Stomach (tissue), 9 donors: ENCODE results near the gene RFX3. TPM values are rescaled to one million over a fixed set of nuclear protein-coding genes. Genes with fewer than 3 reads are reported as not detected.
A peak's percentile ranks its signal among the peaks of the same experiment; 100 is the strongest.

Source experiments
- DNase-seq, 2 donors: peaks; one replicate each; pipeline versions ENCODE4 v3.0.0 to v3.0.0-alpha.2; 2013 to 2019
- H3K27ac ChIP-seq, 5 donors: fragments of 200-600 bp in 4 of 5; sonication (generic) in 4 of 5; one replicate each; pipeline ENCODE4 v1.5.1; 2013 to 2019; ENCODE audit warnings: mild to moderate bottlenecking in 1 of 5, moderate library complexity in 1 of 5
- H3K27me3 ChIP-seq, 3 donors: fragments of 200-600 bp; sonication (generic); one replicate each; pipeline ENCODE4 v1.5.1; 2017 to 2019; ENCODE audit warnings: mixed run types in 1 of 3
- H3K36me3 ChIP-seq, 4 donors: fragments of 200-600 bp; sonication (generic); 1 replicate in 3 of 4; 2 replicates in 1 of 4; pipeline ENCODE4 v1.5.1; 2016 to 2019
- H3K4me1 ChIP-seq, 4 donors: fragments of 200-600 bp; sonication (generic); one replicate each; pipeline ENCODE4 v1.5.1; 2016 to 2019
- H3K4me3 ChIP-seq, 4 donors: fragments of 200-600 bp; sonication (generic) in 3 of 4; one replicate each; pipeline ENCODE4 v1.5.1; 2016 to 2019; ENCODE audit warnings: mild to moderate bottlenecking in 1 of 4
- H3K9me3 ChIP-seq, 4 donors: fragments of 200-600 bp; sonication (generic); one replicate each; pipeline ENCODE4 v1.5.1; 2016 to 2019
- EP300 ChIP-seq: sonication (generic); formaldehyde crosslinking; IDR thresholded peaks from one replicate; pipeline ENCODE4 v1.6.1; 2017; ENCODE audit warnings: antibody characterized with exemption
- POLR2A ChIP-seq, 4 donors: fragments of 450-650 bp; IDR thresholded peaks; one replicate each; pipeline ENCODE4 v1.6.1; 2016; ENCODE audit warnings: antibody characterized with exemption in 4 of 4, control low read depth in 2 of 4, mild to moderate bottlenecking in 1 of 4, moderate library complexity in 1 of 4
- POLR2AphosphoS5 ChIP-seq, 3 donors: sonication (generic); formaldehyde crosslinking; IDR thresholded peaks; one replicate each; pipeline ENCODE4 v1.6.1; 2016; ENCODE audit warnings: antibody characterized with exemption in 3 of 3
- WGBS, 5 donors: extraction: QIAGEN DNeasy Blood & Tissue Kit in 3 of 5; methylation state at CpG; one replicate each; pipeline versions ENCODE4 v1.1.5 to v1.1.7; 2013 to 2018; 5-methylcytosine and 5-hydroxymethylcytosine counted together
- intact Hi-C: fragments of 100-400 bp; cut with DNase I; formaldehyde crosslinking; loops from one replicate; pipeline ENCODE4 v1.15.1; 2023; ENCODE audit warnings: low total_unique reads
- polyA plus RNA-seq, 3 donors: library from polyadenylated mRNA; stranded (reverse); fragments of 200-250 nt; gene quantifications; one replicate each; pipeline ENCODE4 v1.2.3, GENCODE V29; 2013
- total RNA-seq, 5 donors: library from RNA; depleted of rRNA; stranded (reverse); fragments of >200 nt; gene quantifications; one replicate each; pipeline versions ENCODE4 v1.1.0 to v1.2.3, GENCODE V29; 2014 to 2016
- TF ChIP-seq, protein P1 (sequence below), 7 experiments: fragments of 450-650 bp in 4 of 7; fragments of 200-600 bp in 3 of 7; sonication (generic) in 3 of 7; IDR thresholded peaks; one replicate each; pipeline ENCODE4 v1.5.1; 2016 to 2019; ENCODE audit warnings: antibody characterized with exemption in 7 of 7, control low read depth in 2 of 7, mild to moderate bottlenecking in 1 of 7
- donor health status: healthy with polysubstance abuse.
- donor health status: Bipolar disorder and iron deficiency.
- donor health status: healthy.

The RFX3 gene
- total and polyA plus RNA-seq, 8 donors: 0.76 to 22.8 (median 6.1) TPM

DNA sequence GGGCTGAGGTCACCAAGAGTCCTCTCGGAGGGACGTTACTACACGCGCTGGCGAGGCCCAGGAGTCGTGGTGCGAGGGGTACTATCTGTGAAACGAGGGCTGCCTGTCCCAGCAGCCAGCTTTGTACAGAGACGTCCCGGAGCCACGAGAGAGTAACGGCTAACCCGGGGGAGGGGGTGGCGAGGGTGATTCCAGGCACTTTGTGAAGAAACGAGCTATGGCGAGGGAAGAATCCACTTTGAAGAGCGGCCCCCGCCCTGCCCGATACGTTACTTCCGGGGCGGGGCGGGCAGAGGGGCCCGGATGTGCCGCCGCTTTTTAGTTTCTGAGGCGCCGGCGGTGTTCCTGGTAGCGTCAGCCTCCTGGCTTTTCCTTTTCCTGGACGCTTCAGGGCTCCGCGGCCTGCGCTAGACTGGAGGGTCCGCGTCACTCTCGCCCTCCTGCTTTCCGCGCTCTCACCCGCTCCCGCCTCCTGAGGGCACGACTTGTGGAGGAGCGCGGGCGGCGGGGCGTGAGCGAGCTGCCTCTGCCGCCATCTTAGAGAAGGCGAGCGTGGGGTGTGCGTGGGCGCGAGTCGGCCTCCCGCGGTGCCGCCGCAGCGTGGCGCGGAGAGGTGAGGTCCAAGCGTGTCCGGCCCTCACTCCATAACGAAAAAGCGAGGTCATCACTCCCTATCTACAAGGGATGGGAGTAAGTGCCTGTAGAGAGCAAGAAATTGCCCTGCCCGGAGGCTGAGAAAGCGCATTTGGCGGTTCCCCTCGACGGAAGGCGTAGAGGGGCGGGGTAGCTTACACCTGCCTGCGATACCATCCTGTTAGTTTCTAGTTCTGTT, 580 bp upstream of the RFX3 start:
- peak; percentile 90 to 96 for DNase-seq
- H3K27ac ChIP-seq: peak overlapping the region; percentile 98 to 100 (median 100)
- peaks cover 0 to 39% (median 24%) of the 10 kb centered on the region in 4 donors for H3K4me1 ChIP-seq
- WGBS, 5 donors: 0 to 1% (median 0%) methylated on average over 50 to 74 of the region's 74 CpGs
- H3K9me3 ChIP-seq: no peaks in the 10 kb centered on the region
- intact Hi-C loops: no loop called here
- peaks cover 0 to 5% (median 2%) of the 10 kb centered on the region in 4 donors for H3K36me3 ChIP-seq
- H3K27me3 ChIP-seq: no peaks in the 10 kb centered on the region
- H3K4me3 ChIP-seq: peak overlapping the region; percentile 67 to 94 (median 86)
- TF ChIP-seq, protein P1, sequence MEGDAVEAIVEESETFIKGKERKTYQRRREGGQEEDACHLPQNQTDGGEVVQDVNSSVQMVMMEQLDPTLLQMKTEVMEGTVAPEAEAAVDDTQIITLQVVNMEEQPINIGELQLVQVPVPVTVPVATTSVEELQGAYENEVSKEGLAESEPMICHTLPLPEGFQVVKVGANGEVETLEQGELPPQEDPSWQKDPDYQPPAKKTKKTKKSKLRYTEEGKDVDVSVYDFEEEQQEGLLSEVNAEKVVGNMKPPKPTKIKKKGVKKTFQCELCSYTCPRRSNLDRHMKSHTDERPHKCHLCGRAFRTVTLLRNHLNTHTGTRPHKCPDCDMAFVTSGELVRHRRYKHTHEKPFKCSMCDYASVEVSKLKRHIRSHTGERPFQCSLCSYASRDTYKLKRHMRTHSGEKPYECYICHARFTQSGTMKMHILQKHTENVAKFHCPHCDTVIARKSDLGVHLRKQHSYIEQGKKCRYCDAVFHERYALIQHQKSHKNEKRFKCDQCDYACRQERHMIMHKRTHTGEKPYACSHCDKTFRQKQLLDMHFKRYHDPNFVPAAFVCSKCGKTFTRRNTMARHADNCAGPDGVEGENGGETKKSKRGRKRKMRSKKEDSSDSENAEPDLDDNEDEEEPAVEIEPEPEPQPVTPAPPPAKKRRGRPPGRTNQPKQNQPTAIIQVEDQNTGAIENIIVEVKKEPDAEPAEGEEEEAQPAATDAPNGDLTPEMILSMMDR (IDR thresholded peaks at IDR 0.05): no peak
- TF ChIP-seq POLR2A (IDR thresholded peaks at IDR 0.05): peak in 2 of 4 donors; percentile 60 to 61
- no peak for TF ChIP-seq EP300
- TF ChIP-seq POLR2AphosphoS5 (IDR thresholded peaks at IDR 0.05): peak; percentile 76 to 94 (median 88)

DNA sequence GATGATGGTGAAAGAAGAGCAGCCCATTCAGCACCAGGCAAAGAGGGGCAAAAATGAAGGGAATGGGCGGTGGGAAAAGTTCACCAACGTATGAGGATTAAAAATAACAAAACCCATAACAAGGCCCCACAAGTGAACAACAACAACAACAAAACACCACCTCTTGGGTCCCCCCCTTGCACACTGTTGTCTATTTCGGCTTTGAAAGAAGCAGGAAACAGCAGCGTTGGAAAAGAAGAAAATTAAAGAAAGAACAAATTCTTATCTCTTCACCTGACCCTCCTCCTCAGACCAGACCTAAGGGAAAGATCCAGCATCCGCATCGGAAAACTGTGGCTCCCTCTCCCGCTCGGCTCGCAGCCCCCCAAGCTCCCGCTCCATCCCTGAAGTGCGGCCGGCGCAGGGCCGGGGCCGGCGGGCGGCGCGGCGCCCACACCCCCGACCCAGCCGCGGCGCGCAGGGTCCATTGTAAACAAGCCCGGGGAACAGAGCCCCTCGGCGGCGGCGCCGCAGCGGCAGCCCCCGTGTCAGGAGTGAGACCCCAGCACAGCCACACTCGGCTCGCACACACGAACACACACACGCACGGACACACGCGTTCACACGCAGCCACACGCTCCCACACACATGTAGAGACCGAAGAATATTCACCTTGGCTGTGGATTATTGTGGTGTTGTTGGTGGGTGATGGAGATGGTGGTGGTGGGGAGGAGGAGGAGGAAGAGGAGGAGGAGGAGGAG, 535 bp downstream of the RFX3 start:
- peak overlapping the region; percentile 98 to 100 (median 100) for H3K27ac ChIP-seq
- TF ChIP-seq, protein P1 (IDR thresholded peaks at IDR 0.05): no peak
- TF ChIP-seq EP300 (no peak), POLR2AphosphoS5 (IDR thresholded peaks at IDR 0.05) (no peak), POLR2A (IDR thresholded peaks at IDR 0.05) (no peak)
- no peaks in the 10 kb centered on the region for H3K9me3 ChIP-seq
- H3K36me3 ChIP-seq: peaks cover 0 to under 1% (median 0%) of the 10 kb centered on the region in 4 donors
- intact Hi-C loops: no loop called here
- H3K4me3 ChIP-seq: peak overlapping the region; percentile 67 to 94 (median 86)
- no peaks in the 10 kb centered on the region for H3K27me3 ChIP-seq
- DNase-seq: no peak
- H3K4me1 ChIP-seq: peaks cover 0 to 39% (median 24%) of the 10 kb centered on the region in 4 donors
- 1% methylated on average over 14 to 43 of the region's 43 CpGs for WGBS, 5 donors

DNA sequence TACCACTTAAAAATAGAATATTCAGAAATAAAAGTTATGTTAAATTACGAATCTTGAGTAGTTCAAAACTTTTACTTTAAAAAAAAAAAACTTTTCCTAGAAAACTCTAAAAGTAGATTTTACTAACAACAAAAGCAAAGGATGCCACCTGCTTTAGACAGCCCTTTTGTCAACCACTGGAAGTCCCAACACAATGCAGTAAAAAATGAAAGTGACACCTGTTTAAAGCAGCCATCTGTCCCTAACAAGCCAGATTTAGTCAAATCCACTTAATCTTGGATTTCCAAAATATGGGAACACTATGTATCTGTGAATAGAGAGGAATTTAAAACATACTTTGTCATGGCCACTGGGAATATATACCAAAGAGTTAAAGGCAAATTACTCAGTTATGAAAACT, 3.8 kb downstream of the RFX3 start:
- intact Hi-C loops: no loop called here
- no peak for TF ChIP-seq POLR2A (IDR thresholded peaks at IDR 0.05)
- TF ChIP-seq, protein P1 (IDR thresholded peaks at IDR 0.05): no peak
- Histone ChIP-seq H3K4me3 (no peak overlapping the region), H3K36me3 (no peaks in the 10 kb centered on the region), H3K4me1 (peaks cover 0 to 22% (median 15%) of the 10 kb centered on the region in 4 donors), H3K27me3 (no peaks in the 10 kb centered on the region), H3K9me3 (no peaks in the 10 kb centered on the region), H3K27ac (no peak overlapping the region)
- DNase-seq: no peak
- WGBS, 5 donors: 90 to 100% (median 93%) methylated on average over 1 of the region's 1 CpG

DNA sequence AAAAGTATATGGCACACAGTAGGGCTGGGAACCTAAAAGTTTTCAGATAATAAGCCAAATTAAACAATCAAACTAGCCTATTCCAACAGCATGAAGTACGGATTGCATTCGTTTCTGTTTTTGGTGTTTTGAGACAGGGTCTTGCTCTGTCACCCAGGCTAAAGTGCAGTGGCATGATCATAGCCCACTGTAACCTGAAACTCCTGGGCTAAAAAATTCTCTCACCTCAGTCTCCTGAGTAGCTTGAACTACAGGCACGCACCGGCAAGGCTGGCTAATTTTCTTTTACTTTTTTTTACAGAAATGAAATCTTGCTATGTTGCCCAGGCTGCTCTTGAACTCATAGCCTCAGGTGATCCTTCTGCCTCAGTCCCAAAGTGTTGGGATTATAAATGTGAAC, 5.2 kb downstream of the RFX3 start:
- Histone ChIP-seq H3K27me3 (no peaks in the 10 kb centered on the region), H3K36me3 (no peaks in the 10 kb centered on the region), H3K4me1 (peaks cover 0 to 27% (median 14%) of the 10 kb centered on the region in 4 donors), H3K4me3 (no peak overlapping the region), H3K27ac (no peak overlapping the region), H3K9me3 (no peaks in the 10 kb centered on the region)
- no peak for DNase-seq
- TF ChIP-seq EP300 (no peak), POLR2A (IDR thresholded peaks at IDR 0.05) (no peak), POLR2AphosphoS5 (IDR thresholded peaks at IDR 0.05) (no peak)
- TF ChIP-seq, protein P1 (IDR thresholded peaks at IDR 0.05): no peak
- intact Hi-C loops: no loop called here
- 85 to 91% (median 89%) methylated on average over 4 of the region's 4 CpGs for WGBS, 5 donors
